ENCODE measurements around the gene TECPR1. TPM values are rescaled to one million over a fixed set of nuclear protein-coding genes. Genes with fewer than 3 reads are reported as not detected.
A peak's percentile ranks its signal among the peaks of the same experiment; 100 is the strongest.

TECPR1 gene, protein sequence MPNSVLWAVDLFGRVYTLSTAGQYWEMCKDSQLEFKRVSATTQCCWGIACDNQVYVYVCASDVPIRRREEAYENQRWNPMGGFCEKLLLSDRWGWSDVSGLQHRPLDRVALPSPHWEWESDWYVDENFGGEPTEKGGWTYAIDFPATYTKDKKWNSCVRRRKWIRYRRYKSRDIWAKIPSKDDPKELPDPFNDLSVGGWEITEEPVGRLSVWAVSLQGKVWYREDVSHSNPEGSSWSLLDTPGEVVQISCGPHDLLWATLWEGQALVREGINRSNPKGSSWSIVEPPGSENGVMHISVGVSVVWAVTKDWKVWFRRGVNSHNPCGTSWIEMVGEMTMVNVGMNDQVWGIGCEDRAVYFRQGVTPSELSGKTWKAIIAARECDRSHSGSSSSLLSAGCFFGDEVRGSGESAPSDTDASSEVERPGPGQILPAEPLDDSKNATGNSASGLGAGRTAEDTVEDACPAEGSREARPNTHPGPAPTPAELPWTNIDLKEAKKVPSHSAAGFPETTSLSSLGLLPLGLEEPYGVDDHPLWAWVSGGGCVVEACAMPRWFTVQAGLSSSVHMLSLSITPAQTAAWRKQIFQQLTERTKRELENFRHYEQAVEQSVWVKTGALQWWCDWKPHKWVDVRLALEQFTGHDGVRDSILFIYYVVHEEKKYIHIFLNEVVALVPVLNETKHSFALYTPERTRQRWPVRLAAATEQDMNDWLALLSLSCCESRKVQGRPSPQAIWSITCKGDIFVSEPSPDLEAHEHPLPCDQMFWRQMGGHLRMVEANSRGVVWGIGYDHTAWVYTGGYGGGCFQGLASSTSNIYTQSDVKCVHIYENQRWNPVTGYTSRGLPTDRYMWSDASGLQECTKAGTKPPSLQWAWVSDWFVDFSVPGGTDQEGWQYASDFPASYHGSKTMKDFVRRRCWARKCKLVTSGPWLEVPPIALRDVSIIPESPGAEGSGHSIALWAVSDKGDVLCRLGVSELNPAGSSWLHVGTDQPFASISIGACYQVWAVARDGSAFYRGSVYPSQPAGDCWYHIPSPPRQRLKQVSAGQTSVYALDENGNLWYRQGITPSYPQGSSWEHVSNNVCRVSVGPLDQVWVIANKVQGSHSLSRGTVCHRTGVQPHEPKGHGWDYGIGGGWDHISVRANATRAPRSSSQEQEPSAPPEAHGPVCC
- 10 to 100 TPM in 3 of 4 donors, 1 to 10 TPM in 1; 9.2 to 20.6 (median 12.7) TPM for polyA plus RNA-seq
- long read RNA-seq, donor 1, partial matches to known transcripts = 0 of 1 reads
- long read RNA-seq, donor 1, other reads (novel, unspliced or antisense) = 0 of 1 reads
- long read RNA-seq, donor 2 = 0 reads
- long read RNA-seq, donor 3, partial matches to known transcripts = 605 of 605 reads
- long read RNA-seq, donor 3, other reads (novel, unspliced or antisense) = 0 of 605 reads
- long read RNA-seq, donor 4 = 0 reads
- long read RNA-seq, donor 5 = 0 reads
- long read RNA-seq, donor 6 = 0 reads
- long read RNA-seq, donor 7, partial matches to known transcripts = 13 of 13 reads
- long read RNA-seq, donor 7, other reads (novel, unspliced or antisense) = 0 of 13 reads
- long read RNA-seq, donor 8 = 0 reads
- long read RNA-seq, donor 9 = 0 reads
- long read RNA-seq, donor 10 = 0 reads

DNA sequence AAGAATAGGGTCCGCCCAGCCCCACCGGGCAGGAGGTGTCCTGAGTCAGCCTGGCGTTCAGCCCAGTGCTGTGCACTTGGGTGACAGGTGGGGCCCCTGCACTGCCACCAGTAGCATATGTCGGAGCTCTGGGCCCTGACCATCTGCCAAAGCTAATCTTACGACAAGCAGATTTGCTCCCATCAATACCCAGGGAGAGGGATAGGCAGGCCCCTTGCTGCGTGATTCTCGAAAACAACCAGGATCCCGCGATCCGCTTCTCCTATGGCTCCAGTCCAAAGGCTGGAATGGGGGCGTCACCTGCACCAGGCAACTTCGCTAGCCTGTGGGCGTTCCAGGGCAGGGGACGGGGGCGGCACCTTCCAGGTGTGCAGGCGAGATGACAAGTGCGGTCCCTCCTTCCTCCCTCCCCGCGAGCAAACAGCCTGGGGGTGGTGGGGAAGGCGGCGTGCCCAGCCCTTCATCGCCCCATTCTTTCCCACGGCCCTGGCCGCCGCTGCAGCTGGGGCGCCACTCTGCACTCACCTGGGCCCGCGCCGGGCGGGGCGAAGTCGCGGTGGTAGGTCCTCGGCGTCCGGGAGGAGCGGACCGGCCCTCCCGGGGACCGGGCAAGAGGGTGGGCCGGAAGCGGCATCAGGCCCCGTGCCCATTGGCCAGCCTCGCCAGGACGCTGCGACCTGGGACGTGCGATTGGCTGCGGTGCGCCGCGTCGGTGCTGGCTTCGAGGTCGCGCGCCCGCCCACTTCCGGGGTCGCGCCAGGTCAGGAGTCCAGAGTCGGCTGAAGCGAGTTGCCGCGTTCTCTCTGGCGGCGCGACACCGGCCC lies at the start of gene TECPR1:
TSS of gene TECPR1 (minus strand) at position 632 of the 824 bp plus-strand sequence. CDS start 6,086 bp downstream, outside the sequence.
- WGBS, 3 donors = 0 to 1% (median 0%) methylated on average over 48 to 69 of the region's 69 CpGs
- H3K4me3 ChIP-seq (ENCODE audit: low read depth in 1 of 3, low read length in 3 of 3) = peak within 1 kb of the TSS; percentile 81 to 90 (median 87)
- H3K36me3 ChIP-seq (ENCODE audit: control insufficient read depth in 3 of 3, insufficient read depth in 2 of 3, low read depth in 1 of 3, low read length in 3 of 3) = peaks cover 2 to 18% (median 2%) of the 10 kb centered on the region in 3 donors
- H3K27ac ChIP-seq (ENCODE audit: low read depth in 1 of 3, low read length in 2 of 3) = peak within 1 kb of the TSS; percentile 74 to 96 (median 96)
- FAIRE-seq = no peak
- H3K4me1 ChIP-seq (ENCODE audit: control insufficient read depth in 3 of 3, insufficient read depth in 2 of 3, low read depth in 1 of 3, low read length in 2 of 3) = peaks cover 0 to 22% (median 9%) of the 10 kb centered on the region in 3 donors
- no peaks in the 10 kb centered on the region for H3K27me3 ChIP-seq (ENCODE audit: control insufficient read depth in 3 of 3, insufficient read depth in 3 of 3, low read length in 3 of 3)
- no peaks in the 10 kb centered on the region for H3K9me3 ChIP-seq (ENCODE audit: control insufficient read depth in 2 of 2, insufficient read depth in 1 of 2, low read depth in 1 of 2, low read length in 1 of 2)
- DNase-seq = peak; percentile 96 to 98

DNA sequence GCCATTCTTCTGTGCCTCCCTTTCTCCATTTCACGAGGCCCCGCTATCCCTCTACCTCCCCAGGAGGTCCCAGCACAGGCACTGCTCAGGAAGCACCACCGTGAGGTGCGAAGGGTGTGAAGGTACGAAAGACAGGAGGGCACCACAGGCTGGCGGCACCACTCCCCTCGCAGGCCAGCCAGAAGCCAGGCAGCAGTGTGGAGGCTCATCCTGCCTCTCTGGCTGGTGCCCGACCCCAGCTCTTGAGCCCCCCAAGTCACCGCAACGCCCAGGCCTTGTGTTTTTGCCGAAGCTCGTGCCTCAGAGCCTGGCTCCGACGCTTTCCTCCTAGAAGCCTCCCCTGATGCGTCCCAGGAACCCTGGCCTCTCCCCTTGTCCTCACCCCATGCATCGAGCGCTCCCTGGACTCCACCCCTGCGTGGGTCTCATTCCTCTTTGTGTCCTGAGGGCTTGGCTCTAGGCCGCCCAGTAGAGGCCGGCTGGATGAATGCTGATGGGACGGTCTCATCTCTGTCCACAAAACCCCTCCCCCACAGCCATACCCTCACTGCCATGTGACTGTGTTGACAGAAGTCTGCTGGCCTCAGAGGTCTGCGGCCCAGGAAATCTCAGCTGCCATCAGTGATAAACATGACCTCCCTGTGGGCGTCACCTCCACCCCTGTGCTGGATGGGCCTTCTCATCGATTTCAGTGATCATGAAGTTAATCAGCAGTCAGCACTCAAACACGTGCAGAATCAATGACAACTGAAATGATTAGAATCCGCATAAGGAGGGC lies 48.8 kb upstream of the TECPR1 start:
- H3K27me3 ChIP-seq (ENCODE audit: control insufficient read depth in 3 of 3, insufficient read depth in 3 of 3, low read length in 3 of 3) = no peaks in the 10 kb centered on the region
- DNase-seq = no peak
- WGBS, 3 donors = 83 to 92% (median 91%) methylated on average over 26 of the region's 26 CpGs
- H3K36me3 ChIP-seq (ENCODE audit: control insufficient read depth in 3 of 3, insufficient read depth in 2 of 3, low read depth in 1 of 3, low read length in 3 of 3) = peaks cover 3 to 71% (median 17%) of the 10 kb centered on the region in 3 donors
- H3K9me3 ChIP-seq (ENCODE audit: control insufficient read depth in 2 of 2, insufficient read depth in 1 of 2, low read depth in 1 of 2, low read length in 1 of 2) = no peaks in the 10 kb centered on the region
- H3K4me1 ChIP-seq (ENCODE audit: control insufficient read depth in 3 of 3, insufficient read depth in 2 of 3, low read depth in 1 of 3, low read length in 2 of 3) = peaks cover 0 to 4% (median 0%) of the 10 kb centered on the region in 3 donors
- no peak overlapping the region for H3K4me3 ChIP-seq (ENCODE audit: low read depth in 1 of 3, low read length in 3 of 3)
- no peak for FAIRE-seq
- no peak overlapping the region for H3K27ac ChIP-seq (ENCODE audit: low read depth in 1 of 3, low read length in 2 of 3)

DNA sequence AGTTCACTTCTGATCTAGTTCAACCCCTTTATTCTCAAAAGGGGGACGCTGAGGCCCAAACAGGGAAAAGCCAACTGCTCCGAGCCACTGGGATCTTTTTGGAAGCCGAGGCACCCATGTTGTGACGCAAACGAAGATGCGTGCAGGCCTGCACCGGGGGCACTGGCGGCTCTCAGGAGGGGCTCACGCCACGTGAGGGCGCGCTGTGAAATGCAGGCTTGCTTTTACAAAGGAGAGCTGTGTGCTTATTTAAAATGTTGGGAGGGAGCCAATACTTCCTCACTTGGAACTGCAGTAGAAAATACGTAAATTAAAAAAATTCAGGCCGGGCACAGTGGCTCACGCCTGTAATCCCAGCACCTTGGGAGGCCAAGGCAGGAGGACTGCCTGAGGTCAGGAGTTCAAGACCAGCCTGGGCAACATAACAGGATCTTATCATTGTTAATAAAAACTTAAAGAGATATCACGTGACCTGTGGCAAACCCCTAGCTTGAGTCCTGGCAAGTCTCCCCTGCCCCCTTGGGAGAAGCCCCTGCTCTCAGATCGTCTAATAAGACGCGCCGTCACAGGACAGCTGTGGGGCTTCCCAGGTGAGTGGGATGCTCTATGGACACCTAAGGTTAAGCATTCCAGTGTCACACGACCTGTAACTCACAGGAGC lies 45.7 kb upstream of the TECPR1 start:
- WGBS, 3 donors = 83 to 84% (median 84%) methylated on average over 21 of the region's 21 CpGs
- no peak for DNase-seq
- no peak for FAIRE-seq
- H3K4me1 ChIP-seq (ENCODE audit: control insufficient read depth in 3 of 3, insufficient read depth in 2 of 3, low read depth in 1 of 3, low read length in 2 of 3) = no peaks in the 10 kb centered on the region
- no peak overlapping the region for H3K27ac ChIP-seq (ENCODE audit: low read depth in 1 of 3, low read length in 2 of 3)
- H3K27me3 ChIP-seq (ENCODE audit: control insufficient read depth in 3 of 3, insufficient read depth in 3 of 3, low read length in 3 of 3) = no peaks in the 10 kb centered on the region
- H3K9me3 ChIP-seq (ENCODE audit: control insufficient read depth in 2 of 2, insufficient read depth in 1 of 2, low read depth in 1 of 2, low read length in 1 of 2) = no peaks in the 10 kb centered on the region
- H3K36me3 ChIP-seq (ENCODE audit: control insufficient read depth in 3 of 3, insufficient read depth in 2 of 3, low read depth in 1 of 3, low read length in 3 of 3) = peaks cover 3 to 76% (median 8%) of the 10 kb centered on the region in 3 donors
- no peak overlapping the region for H3K4me3 ChIP-seq (ENCODE audit: low read depth in 1 of 3, low read length in 3 of 3)

DNA sequence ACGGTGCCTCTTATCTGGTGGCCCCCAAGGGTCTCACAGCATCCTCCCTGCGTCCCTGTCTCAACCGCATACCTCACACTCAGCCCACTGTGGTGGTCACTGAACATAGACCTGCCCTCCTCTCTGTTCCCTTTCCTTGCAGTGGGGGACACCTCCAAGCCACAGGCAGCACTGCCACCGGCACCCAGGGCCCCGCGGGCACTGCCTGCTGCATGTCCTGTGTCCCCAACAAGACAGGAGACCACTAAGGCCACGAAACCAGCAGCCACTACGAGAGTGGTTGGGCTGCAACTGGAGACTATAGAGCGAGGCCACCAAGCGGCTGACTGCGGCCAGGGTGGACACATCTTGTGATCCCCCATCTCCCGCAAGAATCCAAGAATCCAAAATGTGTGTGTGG lies 44.8 kb upstream of the TECPR1 start:
- Histone ChIP-seq H3K27me3 (ENCODE audit: control insufficient read depth in 3 of 3, insufficient read depth in 3 of 3, low read length in 3 of 3) (no peaks in the 10 kb centered on the region), H3K4me1 (ENCODE audit: control insufficient read depth in 3 of 3, insufficient read depth in 2 of 3, low read depth in 1 of 3, low read length in 2 of 3) (no peaks in the 10 kb centered on the region), H3K36me3 (ENCODE audit: control insufficient read depth in 3 of 3, insufficient read depth in 2 of 3, low read depth in 1 of 3, low read length in 3 of 3) (peaks cover 6 to 79% (median 9%) of the 10 kb centered on the region in 3 donors), H3K9me3 (ENCODE audit: control insufficient read depth in 2 of 2, insufficient read depth in 1 of 2, low read depth in 1 of 2, low read length in 1 of 2) (no peaks in the 10 kb centered on the region), H3K4me3 (ENCODE audit: low read depth in 1 of 3, low read length in 3 of 3) (no peak overlapping the region), H3K27ac (ENCODE audit: low read depth in 1 of 3, low read length in 2 of 3) (no peak overlapping the region)
- WGBS, 3 donors = 85 to 92% (median 89%) methylated on average over 12 of the region's 12 CpGs
- DNase-seq (no peak), FAIRE-seq (no peak)

DNA sequence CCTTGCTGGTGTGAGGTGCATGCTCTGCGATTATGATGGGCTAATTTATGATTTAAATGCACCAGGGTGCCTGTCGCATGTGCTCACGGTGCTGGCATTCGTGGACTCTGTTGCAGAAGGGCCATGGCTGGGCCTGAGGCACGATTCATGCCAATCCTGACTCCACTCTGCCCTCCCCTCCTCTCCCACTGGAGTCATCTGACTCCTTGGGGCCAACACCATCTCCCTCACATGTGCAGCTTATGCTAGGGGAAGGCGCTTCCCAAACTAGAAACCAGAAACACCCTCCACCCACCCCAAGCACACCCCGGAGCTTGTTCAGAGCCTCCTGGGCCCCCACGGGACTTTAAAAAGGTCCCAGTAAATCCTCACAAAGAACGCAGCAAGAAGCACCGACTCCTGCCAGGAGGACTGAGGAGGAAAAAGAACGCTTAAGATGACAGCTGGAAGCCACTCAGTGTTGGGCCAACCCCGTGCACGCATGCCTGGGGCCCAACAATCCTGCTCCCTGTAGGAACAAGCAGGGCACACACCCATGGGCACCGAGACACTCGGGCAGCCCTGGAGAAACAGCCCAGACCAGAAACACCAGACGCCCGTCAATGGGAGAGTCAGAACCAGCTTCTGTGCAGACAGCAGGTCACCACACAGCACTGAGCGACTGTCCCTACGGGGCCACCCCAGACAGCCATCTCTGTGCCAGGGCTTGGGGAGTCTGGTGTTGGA lies 43.6 kb upstream of the TECPR1 start:
- Histone ChIP-seq H3K9me3 (ENCODE audit: control insufficient read depth in 2 of 2, insufficient read depth in 1 of 2, low read depth in 1 of 2, low read length in 1 of 2) (no peaks in the 10 kb centered on the region), H3K36me3 (ENCODE audit: control insufficient read depth in 3 of 3, insufficient read depth in 2 of 3, low read depth in 1 of 3, low read length in 3 of 3) (peaks cover 4 to 80% (median 18%) of the 10 kb centered on the region in 3 donors), H3K4me3 (ENCODE audit: low read depth in 1 of 3, low read length in 3 of 3) (no peak overlapping the region), H3K27ac (ENCODE audit: low read depth in 1 of 3, low read length in 2 of 3) (no peak overlapping the region), H3K4me1 (ENCODE audit: control insufficient read depth in 3 of 3, insufficient read depth in 2 of 3, low read depth in 1 of 3, low read length in 2 of 3) (no peaks in the 10 kb centered on the region), H3K27me3 (ENCODE audit: control insufficient read depth in 3 of 3, insufficient read depth in 3 of 3, low read length in 3 of 3) (no peaks in the 10 kb centered on the region)
- WGBS, 3 donors = 82 to 83% (median 83%) methylated on average over 19 of the region's 19 CpGs
- FAIRE-seq = no peak
- DNase-seq = no peak

DNA sequence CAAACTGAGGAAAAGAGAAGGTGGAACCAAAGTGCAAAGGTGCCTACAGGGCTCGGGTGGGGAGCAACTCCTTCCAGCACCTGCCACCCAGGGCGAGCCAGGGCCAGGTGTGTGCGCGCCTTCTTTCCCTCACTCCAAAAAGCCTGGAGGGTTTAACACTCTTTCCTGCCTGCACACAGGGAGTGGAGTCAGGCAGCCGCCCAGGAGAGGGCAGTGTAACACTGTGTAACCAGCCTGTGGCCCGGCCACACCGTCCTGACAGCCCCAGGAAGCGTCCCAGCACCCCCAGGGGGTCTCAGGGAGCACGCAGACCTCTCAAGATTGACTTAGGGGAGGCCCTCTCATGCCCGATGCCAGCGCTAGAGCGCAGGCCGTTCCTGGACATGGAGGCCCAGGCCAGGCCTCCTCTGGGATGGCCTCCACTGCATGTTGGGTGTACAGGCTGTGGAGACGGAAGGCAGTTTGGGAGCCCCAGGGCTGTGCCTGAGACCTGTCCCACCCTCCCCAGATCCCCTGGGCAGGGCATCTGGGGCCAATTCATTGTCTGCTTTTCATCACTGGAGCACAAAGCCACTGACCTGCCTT lies 42.9 kb upstream of the TECPR1 start:
- Histone ChIP-seq H3K36me3 (ENCODE audit: control insufficient read depth in 3 of 3, insufficient read depth in 2 of 3, low read depth in 1 of 3, low read length in 3 of 3) (peaks cover 4 to 76% (median 19%) of the 10 kb centered on the region in 3 donors), H3K4me3 (ENCODE audit: low read depth in 1 of 3, low read length in 3 of 3) (no peak overlapping the region), H3K4me1 (ENCODE audit: control insufficient read depth in 3 of 3, insufficient read depth in 2 of 3, low read depth in 1 of 3, low read length in 2 of 3) (no peaks in the 10 kb centered on the region), H3K27me3 (ENCODE audit: control insufficient read depth in 3 of 3, insufficient read depth in 3 of 3, low read length in 3 of 3) (no peaks in the 10 kb centered on the region), H3K9me3 (ENCODE audit: control insufficient read depth in 2 of 2, insufficient read depth in 1 of 2, low read depth in 1 of 2, low read length in 1 of 2) (no peaks in the 10 kb centered on the region), H3K27ac (ENCODE audit: low read depth in 1 of 3, low read length in 2 of 3) (peak overlapping the region in 1 of 3 donors; percentile 64)
- peak; percentile 73 to 78 for DNase-seq
- no peak for FAIRE-seq
- WGBS, 3 donors = 14 to 43% (median 23%) methylated on average over 13 to 14 of the region's 14 CpGs
